NCI-H446 treated with DMSO at 0.1 percent for 48 hours (cell line): Measurements from ENCODE around the gene EHMT1.

Experiments used
- DNase-seq: peaks from one replicate; lab custom pipeline; 2025; lab: John Stamatoyannopoulos, UW

The EHMT1 gene

DNA sequence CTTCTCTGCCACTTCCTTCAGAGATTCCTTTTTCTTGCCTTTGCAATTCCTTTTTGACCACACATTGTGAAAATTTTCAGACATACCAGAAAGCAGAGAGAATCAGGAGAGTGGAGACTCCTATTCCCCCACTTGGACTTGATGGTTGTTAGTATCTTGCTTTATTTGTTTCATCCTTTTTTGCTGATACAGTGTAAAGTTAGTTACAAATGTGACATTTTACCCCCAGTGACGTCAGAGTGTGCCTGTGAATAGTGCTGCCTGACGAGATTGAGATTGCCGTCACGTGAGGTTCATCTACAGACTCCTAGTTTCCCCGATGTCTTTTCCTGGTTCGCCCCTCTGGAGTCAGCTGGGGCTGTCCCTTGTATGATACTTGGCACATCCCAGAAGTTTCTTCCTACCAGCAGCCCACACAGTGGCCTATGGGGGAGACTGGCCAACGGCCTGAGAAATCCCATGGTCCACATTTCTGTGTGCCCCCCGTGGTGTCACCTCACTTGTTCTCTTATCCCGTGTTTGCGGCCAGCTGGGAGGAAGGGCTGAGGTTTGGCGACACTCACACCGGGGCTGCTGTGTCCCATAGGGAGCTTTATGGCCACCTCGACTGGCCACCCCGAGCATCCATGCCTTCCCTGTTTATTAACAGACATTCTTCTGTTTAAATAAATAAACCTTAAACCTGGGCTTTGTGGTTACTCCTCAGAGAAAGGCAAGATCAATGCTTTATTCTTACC is 210.6 kb downstream of the EHMT1 start:
- no peak for DNase-seq

DNA sequence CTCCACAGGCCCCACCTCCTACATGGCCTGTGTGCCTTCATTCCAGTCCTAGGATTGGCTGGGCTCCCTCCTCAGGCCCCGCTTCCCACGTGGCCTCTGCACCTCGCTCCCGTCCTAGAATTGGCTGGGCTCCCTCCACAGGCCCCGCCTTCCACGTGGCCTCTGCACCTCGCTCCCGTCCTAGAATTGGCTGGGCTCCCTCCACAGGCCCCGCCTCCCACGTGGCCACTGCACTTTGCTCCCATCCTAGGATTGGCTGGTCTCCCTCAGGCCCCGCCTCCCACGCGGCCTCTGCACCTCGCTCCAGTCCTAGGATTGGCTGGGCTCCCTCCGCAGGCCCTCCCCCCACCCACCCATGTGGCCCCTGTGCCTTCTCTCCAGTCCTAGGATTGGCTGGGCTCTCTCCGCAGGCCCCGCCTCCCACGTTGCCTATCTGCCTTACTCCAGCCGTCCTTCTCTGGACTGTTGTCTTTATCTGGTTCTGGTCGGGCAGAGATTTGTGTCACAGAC is 213.4 kb downstream of the EHMT1 start:
- DNase-seq = no peak

DNA sequence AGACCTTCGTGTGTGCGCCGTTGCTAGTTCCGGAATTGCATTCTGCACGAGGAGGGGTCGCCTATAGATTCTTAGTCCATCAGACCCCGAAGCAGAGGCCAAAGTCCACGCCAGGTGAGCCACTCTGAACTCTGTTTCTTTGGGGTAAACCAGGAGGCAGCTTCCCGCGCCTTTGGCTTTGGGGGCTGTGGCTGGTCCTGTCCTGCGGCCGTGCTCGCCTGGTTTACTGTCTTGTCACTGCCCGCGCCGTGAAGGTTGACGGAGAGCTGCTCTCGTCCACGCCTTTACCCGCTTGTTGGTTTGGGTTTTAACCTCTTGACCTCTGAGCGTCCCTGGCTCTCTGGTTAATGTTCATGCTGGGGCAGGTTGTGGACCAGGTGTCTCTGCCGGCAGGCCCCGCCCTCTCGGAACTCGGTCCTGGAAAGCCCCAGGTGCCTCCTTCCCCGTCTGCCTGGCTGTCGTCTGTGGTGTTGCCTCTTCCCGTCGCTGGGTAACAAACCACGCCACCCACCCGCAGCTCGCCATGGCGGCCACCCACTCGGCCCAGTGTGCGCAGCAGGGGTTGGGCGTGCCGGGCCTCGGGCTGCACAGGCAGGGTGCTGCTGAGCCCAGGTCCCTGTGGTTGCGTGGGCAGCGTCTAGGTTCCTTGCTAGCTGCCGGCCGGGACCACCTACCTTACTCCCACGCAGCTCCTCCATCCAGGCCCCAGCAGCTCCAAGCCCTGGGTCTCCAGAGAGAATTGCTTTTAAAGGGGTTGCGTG is 214.2 kb downstream of the EHMT1 start:
- DNase-seq = no peak

DNA sequence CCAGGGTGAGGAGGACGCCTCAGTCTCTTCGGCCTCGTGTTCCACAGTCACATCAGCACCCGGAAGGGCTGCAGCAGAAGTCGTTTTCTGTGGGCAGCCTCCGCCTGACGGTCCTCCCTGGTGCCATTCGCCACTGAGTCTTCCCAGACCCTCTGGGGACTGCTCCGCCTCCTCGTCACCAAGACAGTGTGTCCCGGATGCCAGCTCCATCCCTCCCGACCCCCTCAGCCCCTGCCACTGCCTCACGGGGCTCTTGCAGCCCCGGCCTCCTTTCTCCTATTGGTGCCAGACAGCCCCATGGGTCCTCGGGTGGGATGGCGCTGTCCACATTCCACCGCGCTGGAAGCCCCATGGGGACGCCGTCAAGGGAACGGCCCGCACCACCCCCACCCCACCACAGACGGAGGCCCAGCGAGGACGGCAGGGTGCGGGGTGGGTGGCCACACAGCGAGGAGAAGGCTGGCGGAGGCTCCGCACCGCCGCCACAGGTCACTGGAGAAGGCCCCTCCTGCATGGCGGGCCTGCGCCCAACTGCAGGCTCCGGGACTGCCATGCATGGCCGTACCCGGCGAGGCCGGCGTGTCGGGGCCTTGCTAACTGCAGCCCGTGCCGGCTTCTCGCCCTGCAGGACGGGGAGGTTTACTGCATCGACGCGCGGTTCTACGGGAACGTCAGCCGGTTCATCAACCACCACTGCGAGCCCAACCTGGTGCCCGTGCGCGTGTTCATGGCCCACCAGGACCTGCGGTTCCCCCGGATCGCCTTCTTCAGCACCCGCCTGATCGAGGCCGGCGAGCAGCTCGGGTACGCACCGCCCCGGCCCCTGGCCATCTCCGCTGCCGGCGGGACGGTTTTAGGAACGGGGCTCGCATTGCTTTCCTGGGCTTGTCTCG is 215.2 kb downstream of the EHMT1 start:
- DNase-seq = no peak

DNA sequence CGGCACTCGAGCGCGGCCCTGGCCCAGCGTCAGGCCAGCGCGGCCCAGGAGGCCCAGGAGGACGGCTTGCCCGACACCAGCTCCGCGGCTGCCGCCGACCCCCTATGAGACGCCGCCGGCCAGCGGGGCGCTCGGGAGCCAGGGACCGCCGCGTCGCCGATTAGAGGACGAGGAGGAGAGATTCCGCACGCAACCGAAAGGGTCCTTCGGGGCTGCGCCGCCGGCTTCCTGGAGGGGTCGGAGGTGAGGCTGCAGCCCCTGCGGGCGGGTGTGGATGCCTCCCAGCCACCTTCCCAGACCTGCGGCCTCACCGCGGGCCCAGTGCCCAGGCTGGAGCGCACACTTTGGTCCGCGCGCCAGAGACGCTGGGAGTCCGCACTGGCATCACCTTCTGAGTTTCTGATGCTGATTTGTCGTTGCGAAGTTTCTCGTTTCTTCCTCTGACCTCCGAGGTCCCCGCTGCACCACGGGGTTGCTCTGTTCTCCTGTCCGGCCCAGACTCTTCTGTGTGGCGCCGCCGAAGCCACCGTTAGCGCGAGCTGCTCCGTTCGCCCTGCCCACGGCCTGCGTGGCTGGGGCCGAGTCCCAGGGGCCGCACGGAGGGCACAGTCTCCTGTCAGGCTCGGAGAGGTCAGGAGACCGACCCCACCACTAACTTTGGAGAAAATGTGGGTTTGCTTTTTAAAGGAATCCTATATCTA is 216.2 kb downstream of the EHMT1 start:
- DNase-seq = no peak

DNA sequence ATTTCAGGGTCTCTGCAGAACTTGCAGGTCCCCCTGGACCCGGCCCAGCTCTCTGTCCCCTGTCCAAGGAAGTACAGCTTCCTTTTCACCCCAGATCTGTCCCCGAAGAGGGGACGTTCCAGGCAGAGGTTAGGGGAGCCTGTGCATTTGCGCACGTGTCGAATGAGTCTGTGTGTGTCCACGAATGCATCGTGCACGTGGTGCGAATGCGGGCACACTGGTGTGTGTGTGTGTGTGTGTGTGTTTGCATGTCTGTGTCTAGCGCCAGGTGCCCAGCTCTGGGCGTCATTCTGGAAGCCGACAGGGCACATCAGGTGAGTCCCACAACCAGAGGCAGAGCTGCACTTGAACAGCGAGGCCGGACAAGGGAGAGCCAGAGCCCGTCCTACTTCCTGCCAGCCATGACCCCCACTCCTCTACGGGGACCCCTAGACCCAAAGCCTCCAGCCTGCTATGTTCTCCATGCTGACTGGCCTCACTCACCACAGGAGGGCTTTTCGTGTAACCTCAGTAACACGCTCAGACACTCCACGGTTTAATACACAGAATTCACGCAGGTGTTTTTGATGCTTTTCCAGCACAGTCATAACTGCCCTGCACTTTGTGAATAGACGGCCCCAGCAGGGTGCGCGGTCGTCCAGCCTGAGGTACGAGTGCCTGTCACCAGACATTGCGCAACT is 217.5 kb downstream of the EHMT1 start:
- DNase-seq = no peak

DNA sequence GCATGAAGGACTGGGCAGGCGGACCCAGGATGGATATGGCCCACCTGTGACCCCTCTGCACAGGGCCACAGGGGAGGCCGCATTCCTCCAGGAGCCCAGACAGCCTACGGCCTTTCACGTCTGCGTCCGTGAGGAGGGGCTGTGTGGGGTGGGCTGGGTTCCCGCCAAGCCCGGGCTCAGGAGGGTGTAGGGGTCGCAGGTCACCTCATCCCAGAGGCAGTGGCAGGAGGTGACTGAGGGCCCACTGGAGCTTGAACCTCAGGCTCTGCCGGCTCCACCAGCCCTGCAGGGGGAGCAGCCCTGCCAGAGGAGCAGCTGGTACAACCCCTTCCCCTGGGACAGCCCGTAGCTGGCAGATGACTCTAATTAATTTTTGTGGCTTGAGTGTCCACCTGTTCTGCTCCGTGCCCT is 218.0 kb downstream of the EHMT1 start:
- no peak for DNase-seq

DNA sequence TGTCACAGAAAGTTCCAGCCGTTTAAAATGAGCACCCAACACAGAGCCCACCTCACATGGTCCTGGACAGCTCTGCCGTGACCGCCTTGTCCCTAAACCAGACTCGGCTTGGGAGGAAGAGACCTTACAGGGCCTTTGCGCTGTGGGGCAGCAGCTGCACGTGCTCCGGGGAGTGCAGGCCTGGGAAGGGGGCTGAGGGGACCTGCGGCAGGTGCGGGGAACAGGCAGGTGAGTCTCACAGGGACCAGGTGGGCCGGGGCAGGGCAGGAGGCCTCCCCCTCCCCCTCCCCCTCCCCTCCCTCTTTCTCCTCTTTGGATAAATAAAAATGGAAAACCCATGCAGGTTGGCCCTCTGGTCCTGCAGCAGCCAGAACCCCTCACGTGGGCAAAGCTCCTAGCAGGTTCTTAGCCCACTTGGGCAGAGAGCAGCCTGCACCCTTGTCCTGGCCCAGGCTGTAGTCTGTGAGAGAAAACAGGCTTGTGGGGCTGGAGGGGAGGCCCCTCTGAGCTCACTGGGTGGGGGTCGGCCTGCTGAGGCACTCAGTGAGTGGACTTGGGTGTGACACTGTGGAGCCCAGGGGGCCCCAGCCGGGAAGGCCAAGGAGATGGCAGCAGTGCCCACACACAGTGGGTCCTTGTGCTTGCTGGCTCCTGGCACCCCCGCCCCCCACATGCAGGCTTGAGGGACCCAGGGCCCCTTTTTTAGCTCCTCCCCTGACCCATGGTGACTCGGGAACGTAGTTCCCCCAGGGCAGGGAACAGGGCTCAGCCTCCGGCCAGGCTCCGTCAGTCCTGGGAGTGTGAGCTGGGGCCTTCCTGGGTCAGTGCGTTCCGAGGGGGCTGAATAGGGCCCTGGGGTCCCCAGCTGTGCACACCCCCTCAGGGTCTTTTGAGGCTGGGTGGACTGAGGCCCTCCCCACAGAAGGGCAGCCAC is 218.8 kb downstream of the EHMT1 start:
- no peak for DNase-seq

DNA sequence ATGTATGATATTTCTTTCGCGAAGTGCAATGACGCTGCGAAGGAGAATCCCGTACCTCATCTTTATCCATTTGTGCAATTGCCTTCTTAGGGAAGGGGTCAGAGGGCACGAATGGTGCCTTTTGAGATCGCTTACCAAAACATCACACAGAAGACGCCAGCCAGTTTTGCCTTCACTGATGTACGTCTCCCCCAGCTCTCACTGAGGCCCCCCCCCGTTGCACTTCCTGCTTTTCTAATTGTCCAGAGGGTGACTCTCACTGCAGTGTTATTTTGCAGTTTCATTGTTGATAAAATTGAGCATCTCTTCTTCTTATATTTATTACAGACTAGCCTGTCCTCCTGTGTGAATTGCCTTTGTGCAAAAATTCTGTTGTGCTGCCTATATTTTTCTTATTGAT is 219.8 kb downstream of the EHMT1 start:
- no peak for DNase-seq

DNA sequence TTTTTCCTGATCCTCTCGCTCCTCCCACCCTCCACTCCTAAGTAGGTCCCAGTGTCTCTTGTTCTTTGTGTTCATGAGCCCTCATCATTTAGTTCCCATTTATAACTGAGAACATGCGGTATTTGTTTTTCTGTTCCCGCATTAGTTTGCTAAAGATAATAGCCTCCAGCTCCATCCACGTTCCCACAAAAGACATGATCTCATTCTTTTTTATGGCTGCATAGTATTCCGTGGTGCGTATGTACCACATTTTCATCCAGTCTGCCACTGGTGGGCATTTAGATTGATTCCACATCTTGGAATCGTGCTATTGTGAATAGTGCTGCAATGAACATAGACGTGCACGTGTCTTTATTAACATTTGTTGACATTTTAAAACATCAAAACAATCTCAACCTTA is 224.6 kb downstream of the EHMT1 start:
- DNase-seq = no peak

DNA sequence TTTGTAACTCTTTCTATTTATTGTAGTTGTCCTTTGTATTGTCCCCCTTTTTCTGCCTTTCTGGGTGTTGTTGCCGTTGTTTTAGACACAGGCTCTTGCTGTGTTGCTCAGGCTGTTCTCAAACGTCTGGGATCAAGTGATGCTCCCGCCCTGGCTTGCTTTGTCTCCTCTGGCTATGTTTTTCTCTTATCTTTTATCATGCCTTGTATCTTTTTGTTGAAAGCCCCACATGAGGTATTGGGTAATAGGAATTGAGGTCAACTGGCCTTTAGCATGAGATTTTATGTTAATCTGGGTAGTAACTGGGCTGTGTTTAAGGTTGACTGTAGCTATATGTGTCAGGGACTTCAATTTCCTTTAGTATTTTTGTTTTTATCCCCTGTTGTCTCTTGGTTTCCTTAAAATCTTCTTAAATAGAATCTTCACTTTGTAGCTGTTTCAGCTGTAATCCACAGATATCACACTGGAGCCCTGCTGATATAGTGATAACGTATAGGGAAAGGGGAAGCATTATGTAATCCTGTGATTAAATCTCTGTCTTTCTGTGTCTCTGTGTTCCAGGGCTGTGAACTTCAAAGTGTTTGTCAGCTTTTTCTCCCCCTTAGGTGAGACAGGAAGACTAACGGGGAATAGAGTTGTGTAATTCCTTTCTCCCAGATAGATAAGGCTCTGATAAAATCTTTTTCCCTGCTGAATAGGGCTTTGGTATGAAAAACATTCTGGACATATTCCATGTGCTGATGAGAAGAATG is 232.9 kb downstream of the EHMT1 start:
- no peak for DNase-seq

DNA sequence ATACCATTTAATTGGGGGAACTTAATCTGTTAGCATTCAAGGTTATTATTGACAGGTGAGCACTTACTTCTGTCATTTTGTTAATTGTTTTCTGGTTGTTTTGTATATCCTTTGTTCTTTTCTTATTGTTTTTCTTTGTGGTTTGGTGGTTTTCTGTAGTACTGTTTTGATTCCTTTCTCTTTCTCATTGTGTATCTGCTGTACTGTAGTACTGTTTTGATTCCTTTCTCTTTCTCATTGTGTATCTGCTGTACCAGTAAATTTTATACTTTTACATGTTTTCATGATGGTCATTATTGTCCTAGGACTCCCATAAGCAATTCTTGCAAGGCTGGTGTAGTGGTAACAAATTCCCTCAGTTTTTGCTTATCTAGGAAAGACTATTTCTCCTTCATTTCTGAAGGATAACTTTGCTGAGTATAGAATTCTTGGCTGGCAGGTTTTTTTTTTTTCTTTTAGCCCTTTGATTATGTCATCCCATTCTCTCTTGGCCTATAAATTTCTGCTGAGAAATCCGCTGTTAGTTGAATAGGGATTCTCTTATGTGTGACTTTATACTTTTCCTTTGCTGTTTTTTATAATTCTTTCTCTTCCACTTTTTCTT is 234.7 kb downstream of the EHMT1 start:
- DNase-seq = no peak

DNA sequence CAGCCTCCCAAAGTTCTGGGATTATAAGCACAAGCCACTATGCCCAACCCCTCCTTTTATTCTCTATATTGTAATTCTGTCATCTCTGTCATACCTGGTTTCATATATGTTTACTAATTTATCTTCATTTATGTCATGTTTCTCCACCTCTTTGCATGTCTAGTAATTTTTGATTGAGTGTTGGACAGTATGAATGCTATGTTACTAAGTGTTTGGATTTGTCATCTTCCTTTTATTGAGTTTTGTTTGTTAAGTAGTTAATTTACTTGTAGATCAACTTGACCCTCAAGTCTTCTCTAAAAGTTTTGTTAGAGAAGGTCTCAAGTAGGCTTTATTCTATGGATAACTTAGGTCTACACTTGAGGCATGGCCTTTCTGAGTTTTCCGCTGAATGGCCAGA is 241.6 kb downstream of the EHMT1 start:
- no peak for DNase-seq

DNA sequence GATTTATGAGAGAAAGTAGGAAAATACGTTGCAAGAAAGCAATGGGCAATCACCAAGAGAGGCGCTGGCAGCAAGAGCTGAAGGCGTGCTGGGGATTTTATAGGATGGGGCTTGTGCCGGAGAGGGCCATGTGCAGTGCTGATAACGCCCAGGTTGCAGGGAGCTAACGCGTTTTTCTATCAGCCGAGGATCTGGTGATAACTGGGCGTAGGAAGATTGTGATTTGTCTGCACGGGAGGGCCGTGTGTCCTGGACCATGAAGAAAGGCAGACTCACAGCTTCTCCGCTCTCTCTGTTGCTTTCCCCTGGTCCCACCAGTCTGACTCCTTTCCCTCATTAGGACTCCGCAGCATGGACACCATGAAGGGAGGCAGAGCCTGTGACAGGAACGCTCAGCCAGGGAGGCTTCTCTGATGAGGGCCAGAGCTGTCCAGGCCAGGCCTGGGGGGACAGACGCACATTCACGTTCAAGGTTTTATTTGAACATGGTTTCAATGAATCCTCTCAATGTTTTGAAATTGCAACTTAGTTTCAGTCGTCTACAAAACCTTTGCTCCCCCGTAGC is 246.9 kb downstream of the EHMT1 start:
- no peak for DNase-seq

DNA sequence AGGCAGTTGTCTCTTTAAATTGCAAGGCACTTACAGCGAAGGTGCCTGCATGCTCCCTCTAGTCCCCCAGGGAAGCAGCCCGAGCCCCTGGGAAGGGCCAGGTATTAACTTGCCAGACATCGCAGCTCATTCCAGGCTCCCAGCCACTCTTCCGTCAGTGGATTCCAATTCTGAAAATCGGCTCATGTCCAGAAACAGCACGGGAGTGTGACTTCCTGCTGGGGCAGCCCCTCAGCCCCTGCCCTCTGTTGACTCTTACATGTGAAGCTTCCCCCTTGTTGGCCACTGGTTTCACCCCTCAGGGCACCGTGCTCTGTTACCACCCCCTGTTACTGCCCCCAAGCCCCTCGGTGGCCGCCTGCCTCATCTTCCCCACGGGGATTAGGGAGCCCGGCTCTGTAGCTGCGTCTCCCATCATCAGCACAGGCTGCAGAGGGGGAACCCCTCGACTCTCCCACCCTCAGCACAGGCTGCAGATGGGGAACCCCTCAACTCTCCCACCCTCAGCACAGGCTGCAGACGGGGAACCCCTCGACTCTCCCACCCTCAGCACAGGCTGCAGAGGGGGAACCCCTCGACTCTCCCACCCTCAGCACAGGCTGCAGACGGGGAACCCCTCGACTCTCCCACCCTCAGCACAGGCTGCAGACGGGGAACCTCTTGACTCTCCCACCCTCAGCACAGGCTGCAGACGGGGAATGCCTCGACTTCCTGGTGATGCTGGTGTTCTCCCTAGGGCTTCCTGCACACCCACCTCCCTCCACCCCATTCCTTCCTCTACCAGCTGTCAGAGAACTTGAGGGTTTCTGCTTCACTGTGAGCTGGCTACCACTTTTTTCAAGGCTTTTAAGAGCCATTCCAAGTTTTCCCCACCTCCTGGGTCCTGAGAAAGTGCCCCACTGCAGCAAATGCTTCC is 247.7 kb downstream of the EHMT1 start:
- DNase-seq = no peak

DNA sequence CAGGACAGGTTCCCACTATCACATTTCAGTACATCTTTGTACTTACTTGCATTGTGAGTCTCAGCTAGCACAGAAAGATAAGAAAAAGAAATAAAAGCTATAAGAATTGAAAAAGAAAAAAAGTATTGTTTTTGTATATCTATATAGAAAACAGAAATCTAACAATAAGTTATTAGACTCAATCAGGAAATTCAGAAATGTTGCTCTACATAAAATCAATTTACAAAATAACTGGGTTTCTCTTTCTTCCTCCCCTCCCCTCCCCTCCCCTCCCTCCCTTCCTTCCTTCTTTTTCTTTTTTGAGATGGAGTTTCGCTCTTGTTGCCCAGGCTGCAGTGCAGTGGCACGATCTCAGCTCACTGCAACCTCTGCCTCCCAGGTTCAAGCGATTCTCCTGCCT is 251.6 kb downstream of the EHMT1 start:
- DNase-seq = no peak

DNA sequence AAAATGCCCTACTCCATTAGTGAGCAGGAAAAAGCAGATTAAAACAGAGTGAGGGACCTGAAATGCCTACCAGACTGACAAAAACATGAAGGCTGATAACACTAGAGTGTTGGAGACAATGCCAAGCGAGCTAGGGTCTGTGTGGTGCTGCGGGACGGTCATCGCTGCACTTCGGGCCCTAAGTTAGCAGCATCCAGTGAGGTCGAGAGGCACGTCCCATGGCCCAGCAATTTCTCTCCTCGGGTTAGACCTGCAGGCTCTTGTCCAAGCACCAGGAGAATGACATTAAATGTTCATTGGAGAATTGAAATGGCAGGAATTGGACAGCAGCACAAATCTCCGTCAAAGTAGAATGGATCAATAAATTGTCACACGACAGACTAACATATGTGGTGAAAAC is 253.5 kb downstream of the EHMT1 start:
- DNase-seq = no peak

DNA sequence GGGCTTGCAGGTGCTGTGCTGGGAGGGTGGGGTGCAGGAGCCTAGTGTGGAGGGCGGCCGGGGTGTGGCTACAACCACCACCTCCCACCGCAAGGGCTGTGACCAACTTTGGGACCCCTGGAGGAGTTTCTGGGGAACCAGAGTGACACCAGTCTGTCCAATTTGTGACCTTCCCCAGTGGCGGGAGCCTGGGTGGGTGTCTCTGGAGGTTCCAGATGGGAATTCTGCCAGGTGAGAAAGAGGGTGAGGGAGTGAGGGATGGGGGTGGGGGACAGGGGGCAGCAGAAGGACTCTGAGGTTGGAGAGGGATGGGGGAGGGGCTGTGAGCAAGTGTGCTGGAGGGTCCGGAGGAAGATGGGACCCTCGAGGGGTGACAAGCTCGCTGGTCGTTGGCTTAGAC is 254.6 kb downstream of the EHMT1 start:
- no peak for DNase-seq
